Caco-2 (cell line): ENCODE results near the gene PLPP4. TPM values are rescaled to one million over a fixed set of nuclear protein-coding genes. Genes with fewer than 3 reads are reported as not detected.
A peak's percentile ranks its signal among the peaks of the same experiment; 100 is the strongest.

Source experiments
- BruUV-seq: library from RNA; stranded (reverse); fragments of 400-500 nt; replicated peaks from 2 replicates; lab custom pipeline; 2021; lab: Mats Ljungman, UMichigan
- CTCF ChIA-PET: fragments of 300-600 bp; sonication (Branson Sonifier 250); formaldehyde crosslinking; loops from one replicate; lab custom pipeline; 2022; ENCODE audit warnings: antibody characterized with exemption; lab: Charles Lee
- POLR2A ChIA-PET: fragments of 300-600 bp; sonication (Branson Sonifier 250); formaldehyde crosslinking; loops from one replicate; lab custom pipeline; 2022; ENCODE audit warnings: antibody characterized with exemption; lab: Charles Lee
- DNase-seq, 2 experiments: peaks; one replicate each; pipeline versions ENCODE4 v3.0.0 to v3.0.0-alpha.2; 2020 to 2022
- H3K27me3 ChIP-seq: replicated peaks from 2 replicates; pipeline ENCODE4 v1.6.0; 2011; ENCODE audit warnings: low read length; ENCODE audit not compliant: control insufficient read depth, insufficient read depth
- H3K36me3 ChIP-seq: 2 replicates; pipeline ENCODE4 v1.5.1; 2011; ENCODE audit warnings: low read length; ENCODE audit not compliant: control insufficient read depth, insufficient read depth
- H3K4me1 ChIP-seq: fragments of 250-450 bp; sonication (Bioruptor Pico); 2 replicates; pipeline ENCODE4 v1.5.1; 2020; ENCODE audit warnings: mild to moderate bottlenecking
- H3K4me3 ChIP-seq: 2 replicates; pipeline ENCODE4 v1.5.1; 2011; ENCODE audit warnings: low read depth, mild to moderate bottlenecking, control low read depth, low read length
- H3K9me3 ChIP-seq: fragments of 250-450 bp; sonication (Bioruptor Pico); 2 replicates; pipeline ENCODE4 v1.5.1; 2020; ENCODE audit warnings: mild to moderate bottlenecking, moderate library complexity
- H3K27ac Mint-ChIP-seq: one replicate; pipeline ENCODE4 v1.8.0; 2022; ENCODE audit warnings: mixed read lengths; ENCODE audit not compliant: unreplicated experiment
- H3K27me3 Mint-ChIP-seq: one replicate; pipeline ENCODE4 v1.8.0; 2022; ENCODE audit warnings: mixed read lengths; ENCODE audit not compliant: insufficient read depth, unreplicated experiment
- H3K36me3 Mint-ChIP-seq: one replicate; pipeline ENCODE4 v1.8.0; 2022; ENCODE audit warnings: mild to moderate bottlenecking, mixed read lengths; ENCODE audit not compliant: insufficient read depth, unreplicated experiment
- H3K4me1 Mint-ChIP-seq: one replicate; pipeline ENCODE4 v1.8.0; 2022; ENCODE audit warnings: low read depth, mixed read lengths; ENCODE audit not compliant: unreplicated experiment
- H3K4me3 Mint-ChIP-seq: one replicate; pipeline ENCODE4 v1.8.0; 2022; ENCODE audit warnings: mild to moderate bottlenecking, moderate library complexity, mixed read lengths; ENCODE audit not compliant: unreplicated experiment
- H3K9me3 Mint-ChIP-seq: one replicate; pipeline ENCODE4 v1.8.0; 2022; ENCODE audit warnings: mixed read lengths; ENCODE audit not compliant: unreplicated experiment
- intact Hi-C: fragments of 100-400 bp; cut with micrococcal nuclease; formaldehyde crosslinking; loops from one replicate; pipeline ENCODE4 v1.10.0; 2022; ENCODE audit not compliant: unreplicated experiment
- total RNA-seq: library from RNA; stranded (reverse); gene quantifications from 2 replicates; pipeline ENCODE4 v1.2.3, GENCODE V29; 2022
- TF ChIP-seq, protein P1 (sequence below), 2 experiments: fragments of 200-600 bp in 1 of 2; IDR thresholded peaks; 1 replicate in 1 of 2; 2 replicates in 1 of 2; pipeline versions ENCODE4 v1.5.1 to v1.8.0; 2011 to 2022; ENCODE audit warnings: antibody characterized with exemption in 1 of 2, control low read depth in 1 of 2, inconsistent platforms in 1 of 2, low read depth in 1 of 2, low read length in 1 of 2, mild to moderate bottlenecking in 1 of 2, moderate library complexity in 1 of 2; ENCODE audit not compliant: insufficient read depth in 1 of 2, severe bottlenecking in 1 of 2, unreplicated experiment in 1 of 2

Gene PLPP4
- total RNA-seq, 1 experiment from 2014 or later, result 0.61 TPM

DNA sequence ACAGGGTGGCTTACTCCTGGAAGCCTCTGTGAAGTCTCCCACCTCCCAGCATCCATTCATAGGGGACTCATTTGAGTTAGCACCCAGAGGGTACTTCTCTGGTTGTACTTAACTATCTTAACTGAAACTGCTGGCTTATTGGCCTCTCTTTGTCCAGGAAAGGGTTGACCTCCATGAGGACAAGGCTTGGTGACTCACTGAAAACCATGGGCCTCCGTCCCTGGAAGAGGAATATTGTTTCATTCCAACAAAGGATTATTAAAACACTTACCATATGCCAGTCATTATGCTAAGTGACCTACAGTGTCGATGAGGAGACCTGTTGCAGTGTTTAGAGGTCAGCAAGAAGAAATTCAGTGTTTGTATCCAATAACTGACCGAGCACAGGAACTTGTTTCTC is 175.9 kb downstream of the PLPP4 start:
- intact Hi-C loops, result no loop called here
- CTCF ChIA-PET, result no interaction called here
- Histone ChIP-seq H3K27me3 (no peaks in the 10 kb centered on the region), H3K9me3 (no peaks in the 10 kb centered on the region), H3K4me1 (no peaks in the 10 kb centered on the region), H3K36me3 (no peaks in the 10 kb centered on the region), H3K4me3 (no peak overlapping the region)
- Mint-ChIP-seq H3K36me3 (no peaks in the 10 kb centered on the region), H3K9me3 (peaks cover 11% of the 10 kb centered on the region), H3K27me3 (peaks cover 7% of the 10 kb centered on the region), H3K4me1 (no peaks in the 10 kb centered on the region), H3K4me3 (no peak overlapping the region), H3K27ac (no peak overlapping the region)
- TF ChIP-seq, protein P1, sequence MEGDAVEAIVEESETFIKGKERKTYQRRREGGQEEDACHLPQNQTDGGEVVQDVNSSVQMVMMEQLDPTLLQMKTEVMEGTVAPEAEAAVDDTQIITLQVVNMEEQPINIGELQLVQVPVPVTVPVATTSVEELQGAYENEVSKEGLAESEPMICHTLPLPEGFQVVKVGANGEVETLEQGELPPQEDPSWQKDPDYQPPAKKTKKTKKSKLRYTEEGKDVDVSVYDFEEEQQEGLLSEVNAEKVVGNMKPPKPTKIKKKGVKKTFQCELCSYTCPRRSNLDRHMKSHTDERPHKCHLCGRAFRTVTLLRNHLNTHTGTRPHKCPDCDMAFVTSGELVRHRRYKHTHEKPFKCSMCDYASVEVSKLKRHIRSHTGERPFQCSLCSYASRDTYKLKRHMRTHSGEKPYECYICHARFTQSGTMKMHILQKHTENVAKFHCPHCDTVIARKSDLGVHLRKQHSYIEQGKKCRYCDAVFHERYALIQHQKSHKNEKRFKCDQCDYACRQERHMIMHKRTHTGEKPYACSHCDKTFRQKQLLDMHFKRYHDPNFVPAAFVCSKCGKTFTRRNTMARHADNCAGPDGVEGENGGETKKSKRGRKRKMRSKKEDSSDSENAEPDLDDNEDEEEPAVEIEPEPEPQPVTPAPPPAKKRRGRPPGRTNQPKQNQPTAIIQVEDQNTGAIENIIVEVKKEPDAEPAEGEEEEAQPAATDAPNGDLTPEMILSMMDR (IDR thresholded peaks at IDR 0.05; ENCODE audit: insufficient read depth in 1 of 2, low read depth in 1 of 2, low read length in 1 of 2, severe bottlenecking in 1 of 2, unreplicated experiment in 1 of 2), result no peak
- no peak for DNase-seq
- BruUV-seq, result no TSS peak
- POLR2A ChIA-PET, result no interaction called here

DNA sequence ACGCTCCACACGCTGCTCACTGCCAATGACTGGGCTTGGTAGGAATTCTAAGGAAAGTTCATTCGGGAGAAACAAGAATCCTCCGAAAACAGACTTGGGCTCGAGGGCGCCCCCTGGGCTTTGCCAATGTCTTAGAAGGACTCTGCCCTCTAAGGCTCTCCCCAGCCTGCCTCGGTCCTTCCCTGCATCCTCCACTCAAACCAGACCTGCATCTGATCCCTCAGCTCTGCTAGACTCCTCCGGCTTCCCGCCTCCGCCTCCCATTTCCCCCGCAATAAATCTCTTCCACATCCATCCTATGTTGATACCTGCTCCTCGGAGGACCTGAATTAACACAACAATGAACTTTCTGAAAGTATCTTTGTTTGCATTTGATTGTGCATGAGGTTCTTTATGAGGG is 177.6 kb downstream of the PLPP4 start:
- peaks cover 5% of the 10 kb centered on the region for H3K9me3 Mint-ChIP-seq
- no peak overlapping the region for H3K27ac Mint-ChIP-seq
- Histone ChIP-seq H3K4me1 (no peaks in the 10 kb centered on the region), H3K36me3 (no peaks in the 10 kb centered on the region), H3K27me3 (no peaks in the 10 kb centered on the region), H3K9me3 (no peaks in the 10 kb centered on the region), H3K4me3 (no peak overlapping the region)
- DNase-seq, result peak in 1 of 2 experiments; percentile 8
- intact Hi-C loops, result no loop called here
- BruUV-seq, result no TSS peak
- ChIA-PET CTCF (no interaction called here), POLR2A (no interaction called here)
- H3K36me3 Mint-ChIP-seq, result no peaks in the 10 kb centered on the region
- TF ChIP-seq, protein P1 (IDR thresholded peaks at IDR 0.05; ENCODE audit: insufficient read depth in 1 of 2, low read depth in 1 of 2, low read length in 1 of 2, severe bottlenecking in 1 of 2, unreplicated experiment in 1 of 2), result peak in 1 of 2 experiments; percentile 21
- no peak overlapping the region for H3K4me3 Mint-ChIP-seq
- H3K4me1 Mint-ChIP-seq, result no peaks in the 10 kb centered on the region
- H3K27me3 Mint-ChIP-seq, result peaks cover 12% of the 10 kb centered on the region
